ENCODE results near the gene FLRT3. TPM values are rescaled to one million over a fixed set of nuclear protein-coding genes. Genes with fewer than 3 reads are reported as not detected.

The FLRT3 gene
- total RNA-seq, 1 experiment from 2014 or later, result 2.8 TPM

GRCh38 chr20:14331646-14332045 is 5.8 kb downstream of the FLRT3 start:
- Histone ChIP-seq H3K4me1 (ENCODE audit: insufficient read depth, low read length) (peaks cover 15% of the 10 kb centered on the region), H2AFZ (ENCODE audit: low read length) (no peak overlapping the region), H3K4me2 (ENCODE audit: low read length) (no peak overlapping the region), H3K79me2 (ENCODE audit: low read length) (peaks cover 3% of the 10 kb centered on the region; the same call in 1 of the 2 replicates), H4K20me1 (ENCODE audit: low read length) (no peaks in the 10 kb centered on the region), H3K9ac (ENCODE audit: low read length) (no peak overlapping the region), H3F3A (ENCODE audit: low read length, unreplicated experiment) (no peaks in the 10 kb centered on the region), H3K27me3 (ENCODE audit: low read length) (no peaks in the 10 kb centered on the region), H3K9me2 (replicated peaks; ENCODE audit: low read length) (no peaks in the 10 kb centered on the region), H3K9me3 (ENCODE audit: low read length) (no peaks in the 10 kb centered on the region), H3K27ac (ENCODE audit: low read length) (no peak overlapping the region), H3K4me3 (ENCODE audit: low read length) (no peak overlapping the region), H3K36me3 (ENCODE audit: low read depth, low read length) (no peaks in the 10 kb centered on the region)
- ChIA-PET POLR2A (ENCODE audit: unreplicated experiment) (no interaction called here), CTCF (no interaction called here)
- intact Hi-C loops (cut with micrococcal nuclease), result no loop called here
- TF ChIP-seq EZH2phosphoT487 (IDR thresholded peaks at IDR 0.05; ENCODE audit: borderline replicate concordance, low read length) (no peak), CTCF (conservative IDR thresholded peaks at IDR 0.05; ENCODE audit: low read depth, low read length) (no peak), EZH2 (IDR thresholded peaks at IDR 0.05; ENCODE audit: low read length, unreplicated experiment) (no peak)
- ATAC-seq, result no peak
- DNase-seq, result no peak
- no TSS peak for BruUV-seq (replicated peaks)

- Histone ChIP-seq H3K4me1 (ENCODE audit: insufficient read depth, low read length) (no peaks in the 10 kb centered on the region), H2AFZ (ENCODE audit: low read length) (no peak overlapping the region), H3K9ac (ENCODE audit: low read length) (no peak overlapping the region), H3K4me3 (ENCODE audit: low read length) (no peak overlapping the region), H3K27ac (ENCODE audit: low read length) (no peak overlapping the region), H3K9me2 (replicated peaks; ENCODE audit: low read length) (no peaks in the 10 kb centered on the region), H3K27me3 (ENCODE audit: low read length) (no peaks in the 10 kb centered on the region), H3K79me2 (ENCODE audit: low read length) (no peaks in the 10 kb centered on the region), H3K36me3 (ENCODE audit: low read depth, low read length) (no peaks in the 10 kb centered on the region), H3K9me3 (ENCODE audit: low read length) (no peaks in the 10 kb centered on the region), H3F3A (ENCODE audit: low read length, unreplicated experiment) (no peaks in the 10 kb centered on the region), H3K4me2 (ENCODE audit: low read length) (no peak overlapping the region), H4K20me1 (ENCODE audit: low read length) (no peaks in the 10 kb centered on the region)
- DNase-seq (no peak), ATAC-seq (no peak)
- TF ChIP-seq EZH2phosphoT487 (IDR thresholded peaks at IDR 0.05; ENCODE audit: borderline replicate concordance, low read length) (no peak), EZH2 (IDR thresholded peaks at IDR 0.05; ENCODE audit: low read length, unreplicated experiment) (no peak), CTCF (conservative IDR thresholded peaks at IDR 0.05; ENCODE audit: low read depth, low read length) (no peak)
- ChIA-PET POLR2A (ENCODE audit: unreplicated experiment) (no interaction called here), CTCF (no interaction called here)
- no TSS peak for BruUV-seq (replicated peaks)
- intact Hi-C loops (cut with micrococcal nuclease), result no loop called here
These were observed 17.7 kb downstream of the FLRT3 start for GRCh38 chr20:14319704-14320103.

- Histone ChIP-seq H3K9ac (ENCODE audit: low read length) (no peak overlapping the region), H3K4me2 (ENCODE audit: low read length) (no peak overlapping the region), H3K4me1 (ENCODE audit: insufficient read depth, low read length) (peaks cover 23% of the 10 kb centered on the region), H3K27me3 (ENCODE audit: low read length) (no peaks in the 10 kb centered on the region), H3K4me3 (ENCODE audit: low read length) (no peak overlapping the region), H3K79me2 (ENCODE audit: low read length) (no peaks in the 10 kb centered on the region), H3K27ac (ENCODE audit: low read length) (no peak overlapping the region), H2AFZ (ENCODE audit: low read length) (no peak overlapping the region), H4K20me1 (ENCODE audit: low read length) (no peaks in the 10 kb centered on the region), H3K9me3 (ENCODE audit: low read length) (no peaks in the 10 kb centered on the region), H3K9me2 (replicated peaks; ENCODE audit: low read length) (no peaks in the 10 kb centered on the region), H3K36me3 (ENCODE audit: low read depth, low read length) (no peaks in the 10 kb centered on the region), H3F3A (ENCODE audit: low read length, unreplicated experiment) (no peaks in the 10 kb centered on the region)
- TF ChIP-seq CTCF (conservative IDR thresholded peaks at IDR 0.05; ENCODE audit: low read depth, low read length), result no peak
- TF ChIP-seq EZH2phosphoT487 (IDR thresholded peaks at IDR 0.05; ENCODE audit: borderline replicate concordance, low read length), result no peak
- TF ChIP-seq EZH2 (IDR thresholded peaks at IDR 0.05; ENCODE audit: low read length, unreplicated experiment), result no peak
- no peak for DNase-seq
- no peak for ATAC-seq
- no TSS peak for BruUV-seq (replicated peaks)
- POLR2A ChIA-PET (ENCODE audit: unreplicated experiment), result no interaction called here
- intact Hi-C loops (cut with micrococcal nuclease), result no loop called here
- CTCF ChIA-PET, result no interaction called here
These were observed 23.9 kb downstream of the FLRT3 start for GRCh38 chr20:14313341-14314020.
